ENCODE measurements around the gene INTS12.
A peak's percentile ranks its signal among the peaks of the same experiment; 100 is the strongest.

The INTS12 gene

GRCh38 chr4:105719204-105719603, 10.7 kb upstream of the INTS12 start:
- TF ChIP-seq CTCF (IDR thresholded peaks at IDR 0.05) = no peak

GRCh38 chr4:105715692-105716278, 7.3 kb upstream of the INTS12 start:
- peak; percentile 53 for TF ChIP-seq CTCF (IDR thresholded peaks at IDR 0.05)

- no peak for TF ChIP-seq CTCF (IDR thresholded peaks at IDR 0.05)
These were observed 6.4 kb upstream of the INTS12 start for GRCh38 chr4:105714932-105715331.

- TF ChIP-seq CTCF (IDR thresholded peaks at IDR 0.05) = no peak
These were observed 5.6 kb upstream of the INTS12 start for GRCh38 chr4:105714071-105714521.

GRCh38 chr4:105712766-105713165, 4.3 kb upstream of the INTS12 start:
- no peak for TF ChIP-seq CTCF (IDR thresholded peaks at IDR 0.05)

- no peak for TF ChIP-seq CTCF (IDR thresholded peaks at IDR 0.05)
These were observed 2.2 kb upstream of the INTS12 start for GRCh38 chr4:105710678-105711077.

- no peak for TF ChIP-seq CTCF (IDR thresholded peaks at IDR 0.05)
These were observed 1.6 kb upstream of the INTS12 start for GRCh38 chr4:105710012-105710600.

GRCh38 chr4:105709081-105709450, 577 bp upstream of the INTS12 start:
- no peak for TF ChIP-seq CTCF (IDR thresholded peaks at IDR 0.05)
